ENCODE measurements around the gene SELENOO. TPM values are rescaled to one million over a fixed set of nuclear protein-coding genes. Genes with fewer than 3 reads are reported as not detected.

Gene SELENOO
- total and polyA plus RNA-seq, 2 of the 13 experiments (the other 11 are each of a cell fraction or from before 2014, with no cell fraction given): 14.4 to 19.0 TPM

GRCh38 chr22:50171965-50172421, 28.8 kb upstream of the SELENOO start (continued):
- TF ChIP-seq UBTF (CRISPR knock-in tag; IDR thresholded peaks at IDR 0.05): peak; percentile 21
- no peak for TF ChIP-seq STAG1 (CRISPR knock-in tag; IDR thresholded peaks at IDR 0.05)
- TF ChIP-seq ATF4 (CRISPR knock-in tag; IDR thresholded peaks at IDR 0.05): no peak
- TF ChIP-seq ZMAT3 (CRISPR knock-in tag; conservative IDR thresholded peaks at IDR 0.05): no peak
- TF ChIP-seq HNF4A (CRISPR knock-in tag; IDR thresholded peaks at IDR 0.05): peak; percentile 84
- TF ChIP-seq ZNF503 (CRISPR knock-in tag; IDR thresholded peaks at IDR 0.05): no peak
- no peak for TF ChIP-seq FOSL1 (CRISPR knock-in tag; IDR thresholded peaks at IDR 0.05; ENCODE audit: borderline replicate concordance)
- no peak for TF ChIP-seq TBP (CRISPR knock-in tag; IDR thresholded peaks at IDR 0.05)
- no peak for TF ChIP-seq NFYC (CRISPR knock-in tag; IDR thresholded peaks at IDR 0.05)
- no peak for TF ChIP-seq RORA (CRISPR knock-in tag; IDR thresholded peaks at IDR 0.05)
- no peak for TF ChIP-seq DR1 (CRISPR knock-in tag; IDR thresholded peaks at IDR 0.05)
- no peak for TF ChIP-seq ZBTB1 (CRISPR knock-in tag; IDR thresholded peaks at IDR 0.05; ENCODE audit: borderline replicate concordance)
- no peak for TF ChIP-seq HNF4G (IDR thresholded peaks at IDR 0.05; ENCODE audit: borderline replicate concordance, low read depth, low read length)
- TF ChIP-seq HNF4G (CRISPR knock-in tag; IDR thresholded peaks at IDR 0.05; ENCODE audit: borderline replicate concordance, low read depth): no peak
- TF ChIP-seq ZBTB38 (CRISPR knock-in tag; IDR thresholded peaks at IDR 0.05): no peak
- no peak; the same call in 1 of the 2 replicates for TF ChIP-seq HIC2 (CRISPR knock-in tag; IDR thresholded peaks at IDR 0.05; ENCODE audit: low read depth)
- TF ChIP-seq MAFG (CRISPR knock-in tag; IDR thresholded peaks at IDR 0.05): no peak
- TF ChIP-seq ZFP41 (CRISPR knock-in tag; IDR thresholded peaks at IDR 0.05; ENCODE audit: borderline replicate concordance): no peak
- no peak for TF ChIP-seq ATF7 (IDR thresholded peaks at IDR 0.05)
- no peak for TF ChIP-seq ATF7 (CRISPR knock-in tag; IDR thresholded peaks at IDR 0.05)
- no peak for TF ChIP-seq ATF5 (CRISPR knock-in tag; IDR thresholded peaks at IDR 0.05; ENCODE audit: low read depth)
- TF ChIP-seq ZNF629 (CRISPR knock-in tag; conservative IDR thresholded peaks at IDR 0.05): no peak
- TF ChIP-seq RELA (CRISPR knock-in tag; IDR thresholded peaks at IDR 0.05): no peak
- TF ChIP-seq PHB2 (IDR thresholded peaks at IDR 0.05; ENCODE audit: partially characterized antibody): no peak
- TF ChIP-seq ZNF20 (CRISPR knock-in tag; IDR thresholded peaks at IDR 0.05): no peak
- no peak for TF ChIP-seq SALL2 (CRISPR knock-in tag; IDR thresholded peaks at IDR 0.05)

All from HepG2 (cell line).